ENCODE data around the gene SLF1.

DNA sequence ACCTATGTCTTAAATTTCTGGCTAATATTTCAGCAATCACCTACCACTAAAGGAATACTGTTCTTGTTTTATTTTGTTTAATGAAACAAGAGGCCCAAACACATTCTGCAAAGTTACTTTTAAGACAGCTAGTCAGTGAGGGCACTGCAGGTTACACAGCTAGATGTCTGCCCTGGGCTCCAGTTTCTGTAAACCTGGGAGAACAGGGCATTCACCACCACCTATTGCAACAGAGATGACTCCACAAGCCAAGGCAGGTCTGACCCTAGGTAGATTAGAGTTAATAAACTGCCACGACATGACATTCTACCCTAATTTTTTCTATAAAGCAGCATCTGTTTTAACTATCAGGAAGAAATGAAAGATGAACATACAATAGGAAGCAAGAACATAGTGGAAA lies 90.8 kb downstream of the SLF1 start:
- TF ChIP-seq NRF1 (IDR thresholded peaks at IDR 0.05; ENCODE audit: low read depth, low read length) (no peak), CTCF (IDR thresholded peaks at IDR 0.05; ENCODE audit: control extremely low read depth in 1 of 3, insufficient read depth in 1 of 3, low read depth in 1 of 3, low read length in 3 of 3) (no peak), ATF3 (IDR thresholded peaks at IDR 0.05; ENCODE audit: insufficient read depth, low read depth, low read length) (no peak)
- TF ChIP-seq, protein P1, sequence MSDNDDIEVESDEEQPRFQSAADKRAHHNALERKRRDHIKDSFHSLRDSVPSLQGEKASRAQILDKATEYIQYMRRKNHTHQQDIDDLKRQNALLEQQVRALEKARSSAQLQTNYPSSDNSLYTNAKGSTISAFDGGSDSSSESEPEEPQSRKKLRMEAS (IDR thresholded peaks at IDR 0.05): no peak
